Upper lobe of left lung (tissue), 4 donors: ENCODE measurements around the gene GPR179.
"Not testable (repeated sequence)": the region's sequence is repeated elsewhere in the genome, so short reads cannot be mapped to it uniquely, and the experiment has no call there.

ENCODE experiments used
- EP300 ChIP-seq, 4 donors: sonication (generic); formaldehyde crosslinking; IDR thresholded peaks; one replicate each; pipeline ENCODE4 v1.5.1; 2017; ENCODE audit warnings: antibody characterized with exemption in 4 of 4, control low read depth in 2 of 4
- POLR2A ChIP-seq, 4 donors: fragments of 450-650 bp; IDR thresholded peaks; one replicate each; pipeline ENCODE4 v1.5.1; 2016 to 2017; ENCODE audit warnings: antibody characterized with exemption in 4 of 4, mild to moderate bottlenecking in 2 of 4
- POLR2AphosphoS5 ChIP-seq, 2 donors: sonication (generic); formaldehyde crosslinking; IDR thresholded peaks; one replicate each; pipeline ENCODE4 v1.5.1; 2017; ENCODE audit warnings: antibody characterized with exemption in 2 of 2
- TF ChIP-seq, protein P1 (sequence below), 6 experiments: fragments of 450-650 bp in 4 of 6; fragments of 200-600 bp in 2 of 6; sonication (generic) in 2 of 6; IDR thresholded peaks; one replicate each; pipeline ENCODE4 v1.5.1; 2016 to 2019; ENCODE audit warnings: antibody characterized with exemption in 6 of 6

DNA sequence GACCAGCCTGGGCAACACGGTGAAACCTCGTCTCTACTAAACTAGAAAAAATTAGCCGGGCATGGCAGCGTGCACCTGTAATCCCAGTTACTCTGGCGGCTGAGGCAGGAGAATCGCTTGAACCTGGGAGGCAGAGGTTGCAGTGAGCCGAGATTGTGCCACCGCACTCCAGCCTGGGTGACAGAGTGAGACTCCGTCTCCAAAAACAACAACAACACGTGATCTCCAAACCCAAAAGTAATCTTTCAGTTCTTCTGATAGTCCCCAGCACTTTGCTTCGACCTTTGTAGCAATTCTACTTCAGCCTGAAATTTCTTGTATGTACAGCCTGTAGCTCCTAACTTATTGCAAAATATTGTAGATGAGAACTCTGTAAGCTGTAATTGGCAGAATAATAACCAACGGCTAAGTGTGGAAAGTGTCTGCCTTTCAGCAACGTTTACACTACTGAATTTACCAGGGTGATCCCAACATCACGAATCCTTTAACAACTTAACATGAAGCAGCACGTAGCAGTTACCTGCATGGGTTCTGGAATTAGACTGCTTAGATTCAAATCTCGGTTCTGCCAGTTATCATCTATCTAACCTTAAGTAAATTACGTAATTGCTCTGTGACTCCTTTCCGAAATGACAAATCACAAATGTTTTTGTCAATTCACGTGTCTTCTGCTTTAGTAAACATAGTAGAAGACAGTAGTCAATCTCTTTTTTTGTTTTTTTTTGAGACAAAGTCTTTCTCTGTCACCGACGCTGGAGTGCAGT lies 48.0 kb downstream of the GPR179 start:
- not testable (repeated sequence) for TF ChIP-seq POLR2A, POLR2AphosphoS5, EP300 (IDR thresholded peaks at IDR 0.05)
- TF ChIP-seq, protein P1, sequence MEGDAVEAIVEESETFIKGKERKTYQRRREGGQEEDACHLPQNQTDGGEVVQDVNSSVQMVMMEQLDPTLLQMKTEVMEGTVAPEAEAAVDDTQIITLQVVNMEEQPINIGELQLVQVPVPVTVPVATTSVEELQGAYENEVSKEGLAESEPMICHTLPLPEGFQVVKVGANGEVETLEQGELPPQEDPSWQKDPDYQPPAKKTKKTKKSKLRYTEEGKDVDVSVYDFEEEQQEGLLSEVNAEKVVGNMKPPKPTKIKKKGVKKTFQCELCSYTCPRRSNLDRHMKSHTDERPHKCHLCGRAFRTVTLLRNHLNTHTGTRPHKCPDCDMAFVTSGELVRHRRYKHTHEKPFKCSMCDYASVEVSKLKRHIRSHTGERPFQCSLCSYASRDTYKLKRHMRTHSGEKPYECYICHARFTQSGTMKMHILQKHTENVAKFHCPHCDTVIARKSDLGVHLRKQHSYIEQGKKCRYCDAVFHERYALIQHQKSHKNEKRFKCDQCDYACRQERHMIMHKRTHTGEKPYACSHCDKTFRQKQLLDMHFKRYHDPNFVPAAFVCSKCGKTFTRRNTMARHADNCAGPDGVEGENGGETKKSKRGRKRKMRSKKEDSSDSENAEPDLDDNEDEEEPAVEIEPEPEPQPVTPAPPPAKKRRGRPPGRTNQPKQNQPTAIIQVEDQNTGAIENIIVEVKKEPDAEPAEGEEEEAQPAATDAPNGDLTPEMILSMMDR (IDR thresholded peaks at IDR 0.05): not testable (repeated sequence)
